NOMO-1 treated with dmso at 0.1 percent for 144 hours (cell line): ENCODE measurements around the gene IL1R1.
A peak's percentile ranks its signal among the peaks of the same experiment; 100 is the strongest.

Experiments
- DNase-seq: peaks from one replicate; lab custom pipeline; 2025; ENCODE audit not compliant: unreplicated experiment; lab: John Stamatoyannopoulos, UW

IL1R1 gene

GRCh38 chr2:102137138-102137537 is 5.4 kb upstream of the IL1R1 start:
- DNase-seq, result no peak

GRCh38 chr2:102138331-102138730 is 4.2 kb upstream of the IL1R1 start:
- DNase-seq, result peak; percentile 48

DNA sequence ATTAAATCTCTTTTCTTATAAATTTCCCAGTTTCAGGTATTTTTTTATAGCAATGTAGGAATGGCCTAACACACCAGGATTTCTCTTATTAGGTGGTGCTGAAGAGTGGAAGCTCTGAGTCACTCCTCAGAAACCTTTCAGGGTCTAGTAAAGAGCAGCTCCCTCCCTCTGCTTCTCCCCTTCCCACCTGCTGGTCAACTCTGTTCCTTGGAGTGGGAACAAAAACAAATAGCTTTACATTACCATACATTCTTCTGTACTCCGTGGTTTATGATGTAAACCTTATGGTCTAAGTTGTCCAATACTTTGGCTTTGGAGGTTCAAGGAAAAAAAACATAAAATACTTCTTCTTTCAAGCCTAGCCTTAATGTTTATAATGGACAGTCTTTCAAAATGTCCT is 2.7 kb upstream of the IL1R1 start:
- DNase-seq, result no peak

DNA sequence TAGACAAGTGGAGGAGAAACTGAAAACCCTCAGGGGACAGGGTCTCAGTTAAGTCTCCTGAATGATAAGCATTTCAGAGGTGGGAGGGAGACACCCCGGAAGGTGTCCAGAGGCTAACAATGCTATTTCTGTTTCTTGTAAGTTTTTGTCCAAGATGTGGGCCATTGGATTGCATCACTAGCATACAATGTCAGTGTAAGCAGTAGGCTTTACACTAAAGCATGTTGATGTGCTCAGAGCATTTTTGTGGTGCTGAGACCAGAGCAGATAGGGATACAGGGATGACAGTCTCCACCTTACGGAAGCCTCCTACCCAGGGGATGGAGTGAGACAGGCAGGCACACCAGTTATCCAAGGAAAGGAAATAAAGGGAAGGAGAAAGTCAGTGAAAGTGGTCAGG is 2.2 kb upstream of the IL1R1 start:
- no peak for DNase-seq

GRCh38 chr2:102141011-102141943 is 1.3 kb upstream of the IL1R1 start:
- DNase-seq, result no peak

- DNase-seq, result peak; percentile 42
Observed at GRCh38 chr2:102142829-102143449, 393 bp downstream of the IL1R1 start.

- DNase-seq, result no peak
Observed at GRCh38 chr2:102143450-102143985, 972 bp downstream of the IL1R1 start.

DNA sequence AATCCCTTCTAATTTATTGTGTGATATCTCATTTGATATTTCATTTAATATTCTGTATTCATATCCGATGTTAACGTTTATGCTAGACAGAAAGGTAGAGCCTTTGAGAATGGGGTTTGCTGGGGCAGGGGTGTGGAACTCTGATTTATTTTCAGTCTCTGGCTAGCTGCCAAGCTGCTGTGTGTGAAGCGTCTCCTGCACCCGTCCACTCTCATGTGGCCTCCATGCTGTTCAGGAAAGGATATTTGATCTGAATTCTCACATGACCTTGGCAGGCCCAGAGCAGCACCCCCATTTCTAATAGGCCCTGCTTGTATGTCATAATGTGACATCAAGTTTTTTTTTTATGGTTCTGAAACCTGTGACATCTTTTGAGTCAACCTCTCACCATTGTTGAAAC is 1.6 kb downstream of the IL1R1 start:
- no peak for DNase-seq

DNA sequence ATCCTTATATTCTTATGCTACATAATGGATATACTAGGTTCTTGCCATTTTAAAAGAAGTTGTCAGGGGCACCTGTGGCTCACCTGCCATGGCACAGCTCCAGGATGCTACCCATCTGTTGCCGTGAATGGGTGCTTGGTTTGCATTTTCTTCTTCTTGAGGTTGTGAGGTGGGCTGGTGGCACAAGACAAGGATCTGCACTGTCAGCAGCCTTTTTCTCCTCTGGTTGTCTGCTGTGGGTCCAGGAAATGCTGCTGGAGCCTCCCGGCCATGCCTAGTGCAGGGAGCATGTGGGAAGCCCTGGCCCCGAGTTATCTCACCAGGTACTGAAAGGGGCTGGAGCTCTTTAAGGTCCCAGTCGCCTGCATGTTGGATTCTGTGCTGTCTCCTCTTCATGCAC is 2.6 kb downstream of the IL1R1 start:
- no peak for DNase-seq

- DNase-seq, result no peak
Observed at GRCh38 chr2:102145934-102146333, 3.4 kb downstream of the IL1R1 start.

- no peak for DNase-seq
Observed at GRCh38 chr2:102147935-102148334, 5.4 kb downstream of the IL1R1 start.

DNA sequence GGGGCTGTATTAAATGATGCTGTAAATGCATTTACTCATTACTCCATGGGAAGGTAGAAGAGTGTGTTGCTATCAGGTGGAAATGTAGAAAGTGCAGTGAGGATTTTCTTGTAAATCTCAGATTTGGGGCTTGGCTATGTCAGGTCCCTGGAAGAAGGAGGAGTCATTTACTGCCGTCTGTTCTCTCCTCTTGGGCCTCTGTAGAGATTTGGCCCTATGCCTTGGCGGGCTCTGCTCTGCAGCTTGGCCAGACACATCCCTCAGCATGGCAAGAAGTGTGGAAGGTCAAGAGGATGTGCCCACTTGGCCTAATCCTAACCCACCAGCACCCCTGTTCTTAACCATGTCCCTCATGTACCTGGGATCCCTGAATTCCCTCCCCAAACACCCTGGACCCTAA is 6.7 kb downstream of the IL1R1 start:
- DNase-seq, result no peak

DNA sequence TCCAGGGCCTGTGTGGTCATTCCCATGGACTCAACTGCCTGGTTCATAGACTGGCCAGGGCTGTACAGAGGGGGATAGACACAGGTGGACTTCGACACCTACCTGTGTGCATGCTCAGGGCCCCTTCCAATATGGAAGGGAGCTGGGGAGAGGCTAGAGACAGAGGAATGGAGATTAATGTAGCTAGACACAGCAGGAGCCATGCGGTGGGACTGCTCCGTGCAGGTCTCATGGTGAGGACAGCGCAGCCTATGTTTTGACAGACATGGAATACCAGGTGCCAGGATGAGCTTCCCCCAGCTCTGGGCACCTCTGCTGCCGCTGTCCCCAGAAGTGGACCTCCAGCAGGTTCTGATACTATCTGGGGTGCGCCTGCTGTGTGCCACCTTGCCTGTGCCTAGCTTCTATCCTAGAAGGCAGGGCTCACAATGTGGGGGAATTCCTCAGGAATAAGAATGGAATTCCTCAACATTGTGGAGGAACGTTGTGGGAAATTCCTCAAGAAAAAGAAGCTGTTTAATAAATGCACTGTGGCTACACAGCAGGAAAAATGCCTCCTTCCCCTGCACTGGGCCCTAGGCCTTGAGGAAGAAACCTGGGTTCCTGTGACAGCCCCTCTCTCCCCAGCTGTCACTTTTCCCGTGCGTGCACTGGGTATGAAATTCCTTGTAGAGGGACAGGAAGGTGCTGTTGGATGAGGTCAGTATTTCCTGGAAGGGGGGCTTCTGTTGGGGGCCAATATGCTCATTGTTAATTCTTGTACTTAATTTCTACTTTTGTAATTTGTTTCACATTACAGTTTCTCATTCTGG is 7.3 kb downstream of the IL1R1 start:
- DNase-seq, result no peak

DNA sequence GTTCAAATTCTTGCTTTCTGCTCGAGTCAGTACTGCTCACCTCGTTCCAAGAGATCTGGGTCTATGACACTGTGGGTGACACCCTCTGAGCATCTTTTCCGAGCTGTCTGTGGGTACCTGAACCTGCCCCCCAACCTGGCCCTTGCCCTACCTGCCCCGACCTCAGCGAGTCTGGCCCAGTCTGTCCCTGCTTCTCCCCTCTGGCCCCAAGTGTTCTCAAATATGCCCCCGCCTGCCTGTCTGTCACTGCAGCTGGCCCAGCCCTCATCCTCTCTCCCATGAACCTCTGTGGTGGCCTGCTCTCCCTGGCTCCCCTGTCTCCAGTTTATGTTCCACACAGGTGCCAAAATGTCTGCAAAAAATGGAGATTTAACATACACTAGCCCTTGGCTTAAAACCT is 11.8 kb downstream of the IL1R1 start:
- no peak for DNase-seq

DNA sequence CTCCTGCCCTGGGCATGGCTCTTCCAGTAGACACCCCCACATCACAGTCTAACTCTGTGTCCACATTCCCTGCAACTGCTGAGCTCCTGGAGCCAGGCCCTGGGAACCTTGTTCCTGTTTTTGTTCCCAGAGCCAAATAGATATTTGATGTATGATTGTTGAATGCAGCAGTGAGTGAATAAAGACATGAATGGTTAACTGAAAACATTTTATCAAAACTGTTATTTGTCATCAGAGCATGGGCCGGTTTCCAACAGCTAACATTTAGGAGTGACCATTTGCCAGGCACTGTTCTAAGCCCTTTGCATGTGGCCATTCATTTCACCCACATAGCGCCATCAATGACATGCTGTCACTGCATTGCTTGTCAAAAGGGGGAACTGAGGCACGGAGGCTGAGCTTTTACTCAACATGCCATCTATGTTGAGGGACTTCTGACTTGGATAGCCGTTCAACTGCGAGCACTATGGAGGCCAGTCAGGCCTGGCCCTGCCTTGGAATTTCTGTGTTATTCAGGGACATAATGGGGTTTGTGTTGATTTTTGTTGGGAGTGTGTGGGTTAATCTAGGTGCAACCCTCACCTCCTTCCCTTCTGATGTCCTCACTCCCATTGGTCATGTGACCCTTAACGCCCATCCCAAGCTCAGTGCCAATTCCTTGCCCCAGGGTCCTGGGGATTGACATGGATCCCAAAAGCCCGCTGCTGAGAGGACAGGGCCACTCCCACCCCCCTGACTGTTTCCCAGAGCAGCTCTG is 12.6 kb downstream of the IL1R1 start:
- no peak for DNase-seq

DNA sequence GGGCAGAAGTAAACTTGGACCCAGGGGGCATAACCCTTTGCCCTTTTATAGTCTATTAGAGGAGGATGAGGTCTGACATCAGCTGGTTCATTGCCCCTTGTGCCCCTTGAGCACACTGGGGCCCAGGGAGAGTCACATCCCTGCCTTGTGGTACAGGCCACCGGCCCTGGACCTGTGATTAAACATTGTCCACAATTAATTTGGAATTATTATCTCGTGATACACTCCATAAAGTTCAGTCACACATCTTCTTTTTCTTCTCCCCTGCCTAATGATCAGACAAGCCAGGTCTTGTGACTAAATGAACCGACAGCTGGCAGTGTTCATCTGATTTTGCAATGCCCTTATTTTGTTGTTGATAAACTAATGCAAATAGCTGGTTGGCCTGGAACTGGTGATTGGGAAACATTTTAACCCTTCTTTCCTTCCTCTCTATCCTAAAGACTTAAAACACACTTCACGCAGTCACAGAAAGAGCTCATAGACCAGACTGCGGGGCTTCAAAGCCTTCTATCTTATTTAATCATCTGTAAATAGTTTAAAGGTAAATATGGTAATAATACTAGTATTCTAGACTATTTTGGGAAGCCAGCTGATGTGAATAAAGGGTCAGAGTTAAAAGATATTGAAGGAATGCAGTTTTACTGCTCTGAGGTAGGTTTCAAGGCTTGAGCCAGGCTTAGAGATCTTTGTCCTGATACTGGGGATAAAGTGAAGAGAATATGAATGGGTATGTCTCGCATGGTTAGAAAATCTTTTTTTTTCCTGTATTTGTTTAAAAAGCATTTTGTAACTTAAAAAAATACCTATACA is 13.4 kb downstream of the IL1R1 start:
- DNase-seq, result no peak

DNA sequence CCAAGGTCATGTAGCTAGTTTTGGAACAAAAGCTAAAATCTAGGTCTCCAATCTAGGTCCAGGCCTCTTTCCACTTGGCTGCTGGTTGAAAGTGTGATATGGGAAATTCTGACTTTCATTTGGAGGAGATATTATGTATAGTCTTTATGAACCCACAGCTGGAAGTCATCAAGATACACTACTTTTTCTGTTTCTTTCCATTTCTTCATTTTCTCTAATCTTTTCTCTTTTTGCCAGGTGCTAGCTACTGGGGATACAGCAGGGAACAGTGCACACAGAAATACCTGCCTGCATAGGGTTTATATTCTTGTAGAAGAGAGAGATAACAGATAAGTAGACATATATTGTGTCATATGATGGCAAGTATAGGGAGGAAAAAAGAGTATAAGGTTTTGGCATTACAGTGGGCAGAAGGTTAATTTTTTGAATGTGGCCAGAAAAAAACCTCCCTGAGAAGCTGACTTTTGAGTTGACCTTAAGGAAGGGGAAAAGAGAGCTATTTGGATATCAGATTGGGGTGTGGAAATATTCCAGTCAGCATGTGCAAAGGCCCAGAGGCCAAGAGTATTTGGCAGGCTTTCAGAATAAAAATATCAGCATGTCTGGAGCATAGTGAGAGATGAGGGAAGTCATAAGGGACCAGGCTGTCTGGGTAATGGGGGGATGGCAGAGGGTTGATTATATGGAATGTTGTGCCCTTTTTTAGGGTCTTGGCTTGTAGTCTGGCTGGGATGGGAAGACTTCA is 15.6 kb downstream of the IL1R1 start:
- no peak for DNase-seq

- no peak for DNase-seq
Observed at GRCh38 chr2:102159295-102159694, 16.7 kb downstream of the IL1R1 start.

GRCh38 chr2:102166189-102166845 is 23.8 kb downstream of the IL1R1 start:
- DNase-seq, result no peak
